ENCODE results near the gene PRICKLE2. TPM values are rescaled to one million over a fixed set of nuclear protein-coding genes. Genes with fewer than 3 reads are reported as not detected.

The PRICKLE2 gene
- polyA plus RNA-seq, 1 experiment = 14.2 TPM

- Histone ChIP-seq H3K4me3 (ENCODE audit: low read depth, low read length) (no peak overlapping the region), H3K9me3 (ENCODE audit: control insufficient read depth, insufficient read depth, low read length) (no peaks in the 10 kb centered on the region), H3K27me3 (ENCODE audit: control insufficient read depth, insufficient read depth, low read length) (no peaks in the 10 kb centered on the region), H3K27ac (ENCODE audit: low read depth, low read length) (no peak overlapping the region)
- CTCF ChIA-PET = interaction anchor here (1.0 to 1.1 kb wide), 2 partner anchors 15 to 34 kb away, joined by 3 read pairs; no protein-coding TSS in a partner anchor
- no peak for DNase-seq (ENCODE audit: low read depth, low spot score)
- POLR2A ChIA-PET = interaction anchor here (0.6 kb wide), 1 partner anchor 179 kb away, joined by 3 read pairs; no protein-coding TSS in a partner anchor
- TF ChIP-seq CTCF (IDR thresholded peaks at IDR 0.05; ENCODE audit: low read depth, low read length) = no peak
Observed at GRCh38 chr3:64161481-64161952, 63.7 kb downstream of the PRICKLE2 start.

- DNase-seq (ENCODE audit: low read depth, low spot score) = no peak
- ChIA-PET POLR2A (no interaction called here), CTCF (no interaction called here)
- TF ChIP-seq CTCF (IDR thresholded peaks at IDR 0.05; ENCODE audit: low read depth, low read length) = no peak
- Histone ChIP-seq H3K27ac (ENCODE audit: low read depth, low read length) (no peak overlapping the region), H3K27me3 (ENCODE audit: control insufficient read depth, insufficient read depth, low read length) (no peaks in the 10 kb centered on the region), H3K9me3 (ENCODE audit: control insufficient read depth, insufficient read depth, low read length) (no peaks in the 10 kb centered on the region), H3K4me3 (ENCODE audit: low read depth, low read length) (no peak overlapping the region)
Observed at GRCh38 chr3:64160000-64160695, 65.1 kb downstream of the PRICKLE2 start.

GRCh38 chr3:64158334-64158733, 66.9 kb downstream of the PRICKLE2 start:
- TF ChIP-seq CTCF (IDR thresholded peaks at IDR 0.05; ENCODE audit: low read depth, low read length) = no peak
- H3K4me3 ChIP-seq (ENCODE audit: low read depth, low read length) = no peak overlapping the region
- no peak overlapping the region for H3K27ac ChIP-seq (ENCODE audit: low read depth, low read length)
- ChIA-PET POLR2A (no interaction called here), CTCF (interaction anchor here (0.9 kb wide), 1 partner anchor 11 kb away, joined by 3 read pairs; no protein-coding TSS in a partner anchor)
- H3K9me3 ChIP-seq (ENCODE audit: control insufficient read depth, insufficient read depth, low read length) = no peaks in the 10 kb centered on the region
- H3K27me3 ChIP-seq (ENCODE audit: control insufficient read depth, insufficient read depth, low read length) = no peaks in the 10 kb centered on the region
- DNase-seq (ENCODE audit: low read depth, low spot score) = no peak

GRCh38 chr3:64157150-64158035, 67.9 kb downstream of the PRICKLE2 start:
- DNase-seq (ENCODE audit: low read depth, low spot score) = no peak
- H3K27me3 ChIP-seq (ENCODE audit: control insufficient read depth, insufficient read depth, low read length) = no peaks in the 10 kb centered on the region
- peaks cover under 1% of the 10 kb centered on the region; the same call in 1 of the 2 replicates for H3K9me3 ChIP-seq (ENCODE audit: control insufficient read depth, insufficient read depth, low read length)
- no peak for TF ChIP-seq CTCF (IDR thresholded peaks at IDR 0.05; ENCODE audit: low read depth, low read length)
- POLR2A ChIA-PET = no interaction called here
- no peak overlapping the region for H3K27ac ChIP-seq (ENCODE audit: low read depth, low read length)
- CTCF ChIA-PET = interaction anchor here (0.6 to 1.0 kb wide), 2 partner anchors 19 to 134 kb away, joined by 3 to 6 read pairs; partner anchors contain the start of gene PSMD6
- H3K4me3 ChIP-seq (ENCODE audit: low read depth, low read length) = no peak overlapping the region

Data from AG04450 (cell line).